ENCODE measurements around the gene EMC10.

DNA sequence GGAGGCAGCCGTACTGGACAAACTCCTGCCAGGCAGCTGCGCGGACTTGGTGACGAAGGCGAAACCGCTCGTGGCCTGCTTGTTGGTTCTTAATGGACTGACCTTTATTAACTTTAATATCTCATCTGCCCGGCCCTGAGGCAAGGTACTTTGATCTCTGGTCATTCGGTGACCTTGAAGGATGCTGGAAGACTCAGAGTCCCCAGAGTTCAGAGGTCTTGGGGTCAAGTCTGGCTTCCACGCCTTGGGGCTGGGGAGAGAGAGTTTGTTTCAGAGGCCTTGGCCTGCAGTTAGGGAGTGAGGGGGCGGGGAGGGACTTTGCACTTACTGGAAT, 9.6 kb upstream of the EMC10 start:
- TF ChIP-seq, protein P1, sequence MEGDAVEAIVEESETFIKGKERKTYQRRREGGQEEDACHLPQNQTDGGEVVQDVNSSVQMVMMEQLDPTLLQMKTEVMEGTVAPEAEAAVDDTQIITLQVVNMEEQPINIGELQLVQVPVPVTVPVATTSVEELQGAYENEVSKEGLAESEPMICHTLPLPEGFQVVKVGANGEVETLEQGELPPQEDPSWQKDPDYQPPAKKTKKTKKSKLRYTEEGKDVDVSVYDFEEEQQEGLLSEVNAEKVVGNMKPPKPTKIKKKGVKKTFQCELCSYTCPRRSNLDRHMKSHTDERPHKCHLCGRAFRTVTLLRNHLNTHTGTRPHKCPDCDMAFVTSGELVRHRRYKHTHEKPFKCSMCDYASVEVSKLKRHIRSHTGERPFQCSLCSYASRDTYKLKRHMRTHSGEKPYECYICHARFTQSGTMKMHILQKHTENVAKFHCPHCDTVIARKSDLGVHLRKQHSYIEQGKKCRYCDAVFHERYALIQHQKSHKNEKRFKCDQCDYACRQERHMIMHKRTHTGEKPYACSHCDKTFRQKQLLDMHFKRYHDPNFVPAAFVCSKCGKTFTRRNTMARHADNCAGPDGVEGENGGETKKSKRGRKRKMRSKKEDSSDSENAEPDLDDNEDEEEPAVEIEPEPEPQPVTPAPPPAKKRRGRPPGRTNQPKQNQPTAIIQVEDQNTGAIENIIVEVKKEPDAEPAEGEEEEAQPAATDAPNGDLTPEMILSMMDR (conservative IDR thresholded peaks at IDR 0.05; ENCODE audit: low read depth, low read length): no peak
- no peak for TF ChIP-seq EZH2phosphoT487 (IDR thresholded peaks at IDR 0.05; ENCODE audit: borderline replicate concordance, low read length)
- no peak for TF ChIP-seq EZH2 (IDR thresholded peaks at IDR 0.05; ENCODE audit: low read length, unreplicated experiment)
